Inflammatory macrophage (primary cell): ENCODE results near the gene RPL23.

ENCODE experiments used
- DNase-seq, 2 donors: peaks; one replicate each; pipeline ENCODE4 v3.0.0-alpha.2; 2020 to 2022
- total RNA-seq, 18 experiments: gene quantifications; one replicate each; lab custom pipeline; 2026; ENCODE audit warnings: mixed read lengths in 6 of 18, inconsistent platforms in 2 of 18; lab: John Stamatoyannopoulos, UW

RPL23 gene
- 230 to 495 (median 378) reads per million in 18 experiments for total RNA-seq

GRCh38 chr17:38853292-38854219 is at the start of gene RPL23:
TSS of gene RPL23 (minus strand) at chr17:38853721. CDS start at chr17:38853710, 11 bp downstream.
- peak; percentile 99 for DNase-seq

GRCh38 chr17:38900978-38901656 is 47.6 kb upstream of the RPL23 start:
- peak; percentile 95 to 97 for DNase-seq

GRCh38 chr17:38899421-38899820 is 45.9 kb upstream of the RPL23 start:
- peak; percentile 19 to 29 for DNase-seq

- DNase-seq, result peak; percentile 62 to 89
Observed at GRCh38 chr17:38898812-38899348, 45.4 kb upstream of the RPL23 start.

GRCh38 chr17:38898291-38898679 is 44.8 kb upstream of the RPL23 start:
- DNase-seq, result no peak

GRCh38 chr17:38897671-38898290 is 44.3 kb upstream of the RPL23 start:
- no peak for DNase-seq

- DNase-seq, result no peak
Observed at GRCh38 chr17:38897176-38897575, 43.7 kb upstream of the RPL23 start.

GRCh38 chr17:38896346-38896954 is 42.9 kb upstream of the RPL23 start:
- no peak for DNase-seq

- no peak for DNase-seq
Observed at GRCh38 chr17:38894276-38894675, 40.8 kb upstream of the RPL23 start.

GRCh38 chr17:38893607-38894006 is 40.1 kb upstream of the RPL23 start:
- peak; percentile 86 to 94 for DNase-seq

- peak in 1 of 2 donors; percentile 42 for DNase-seq
Observed at GRCh38 chr17:38893113-38893512, 39.6 kb upstream of the RPL23 start.

- no peak for DNase-seq
Observed at GRCh38 chr17:38892620-38893019, 39.1 kb upstream of the RPL23 start.

- DNase-seq, result no peak
Observed at GRCh38 chr17:38892083-38892482, 38.6 kb upstream of the RPL23 start.

GRCh38 chr17:38891441-38891840 is 37.9 kb upstream of the RPL23 start:
- DNase-seq, result no peak

GRCh38 chr17:38890410-38890746 is 36.9 kb upstream of the RPL23 start:
- no peak for DNase-seq

- DNase-seq, result no peak
Observed at GRCh38 chr17:38889745-38890409, 36.4 kb upstream of the RPL23 start.

- no peak for DNase-seq
Observed at GRCh38 chr17:38888842-38889241, 35.3 kb upstream of the RPL23 start.

- DNase-seq, result no peak
Observed at GRCh38 chr17:38886643-38887010, 33.1 kb upstream of the RPL23 start.

GRCh38 chr17:38885728-38886642 is 32.5 kb upstream of the RPL23 start:
- no peak for DNase-seq

- DNase-seq, result no peak
Observed at GRCh38 chr17:38885044-38885727, 31.7 kb upstream of the RPL23 start.
